GM19455 (cell line): ENCODE results near the gene LSMEM2.
"Not testable (repeated sequence)": the region's sequence is repeated elsewhere in the genome, so short reads cannot be mapped to it uniquely, and the experiment has no call there.

Experiments used
- ATAC-seq: cut with Tn5 transposase; IDR thresholded peaks from one replicate; pipeline ENCODE4 v1.9.1; 2021; ENCODE audit not compliant: unreplicated experiment

LSMEM2 gene

GRCh38 chr3:50245831-50246516 is 32.9 kb upstream of the LSMEM2 start:
- peak; percentile 62 for ATAC-seq

- peak; percentile 46 for ATAC-seq
Observed at GRCh38 chr3:50246517-50246954, 32.4 kb upstream of the LSMEM2 start.

- ATAC-seq: no peak
Observed at GRCh38 chr3:50248387-50248786, 30.5 kb upstream of the LSMEM2 start.

GRCh38 chr3:50249457-50249856 is 29.4 kb upstream of the LSMEM2 start:
- ATAC-seq: no peak

GRCh38 chr3:50250514-50250913 is 28.4 kb upstream of the LSMEM2 start:
- no peak for ATAC-seq

GRCh38 chr3:50251220-50251619 is 27.7 kb upstream of the LSMEM2 start:
- ATAC-seq: no peak

GRCh38 chr3:50254577-50255250 is 24.2 kb upstream of the LSMEM2 start:
- no peak for ATAC-seq

- no peak for ATAC-seq
Observed at GRCh38 chr3:50255251-50255615, 23.7 kb upstream of the LSMEM2 start.

GRCh38 chr3:50256978-50257890 is 21.7 kb upstream of the LSMEM2 start:
- no peak for ATAC-seq

- no peak for ATAC-seq
Observed at GRCh38 chr3:50258029-50258680, 20.7 kb upstream of the LSMEM2 start.

- ATAC-seq: no peak
Observed at GRCh38 chr3:50258979-50259378, 19.9 kb upstream of the LSMEM2 start.

GRCh38 chr3:50259432-50260026 is 19.4 kb upstream of the LSMEM2 start:
- peak; percentile 5 for ATAC-seq

GRCh38 chr3:50260027-50260941 is 18.6 kb upstream of the LSMEM2 start:
- peak; percentile 87 for ATAC-seq

- no peak for ATAC-seq
Observed at GRCh38 chr3:50260942-50261441, 17.9 kb upstream of the LSMEM2 start.

- ATAC-seq: no peak
Observed at GRCh38 chr3:50261505-50261904, 17.4 kb upstream of the LSMEM2 start.

GRCh38 chr3:50262200-50262599 is 16.7 kb upstream of the LSMEM2 start:
- ATAC-seq: not testable (repeated sequence)

GRCh38 chr3:50262778-50263177 is 16.1 kb upstream of the LSMEM2 start:
- no peak for ATAC-seq

GRCh38 chr3:50263478-50264382 is 15.2 kb upstream of the LSMEM2 start:
- no peak for ATAC-seq
